Activated T-helper 1 cell treated with anti-CD3 and anti-CD28 coated beads, Interleukin-12 subunit alpha, Interleukin-12 subunit beta, Interleukin-2, Interleukin-4 antibody, amounts not matched to agents 30 ng/mL and 10 ng/mL and 1 ng/mL, durations not matched to agents 14 hours and 24 hours and 36 hours (primary cell): ENCODE measurements around the gene PRRX2. TPM values are rescaled to one million over a fixed set of nuclear protein-coding genes. Genes with fewer than 3 reads are reported as not detected.

Source experiments
- DNase-seq: peaks from one replicate; pipeline ENCODE4 v3.0.0; 2021; ENCODE audit warnings: low spot score
- H3K27ac Mint-ChIP-seq: one replicate; pipeline ENCODE4 v1.8.0; 2021; ENCODE audit warnings: mild to moderate bottlenecking, mixed read lengths
- H3K27me3 Mint-ChIP-seq: one replicate; pipeline ENCODE4 v1.8.0; 2022; ENCODE audit warnings: mild to moderate bottlenecking, moderate library complexity, mixed read lengths; ENCODE audit not compliant: insufficient read depth
- H3K36me3 Mint-ChIP-seq: one replicate; pipeline ENCODE4 v1.8.0; 2021; ENCODE audit warnings: low read depth, mixed read lengths
- H3K4me1 Mint-ChIP-seq: one replicate; pipeline ENCODE4 v1.8.0; 2021; ENCODE audit warnings: low read depth, mixed read lengths
- H3K4me3 Mint-ChIP-seq: one replicate; pipeline ENCODE4 v1.8.0; 2021; ENCODE audit warnings: mild to moderate bottlenecking, moderate library complexity, mixed read lengths
- H3K9me3 Mint-ChIP-seq: one replicate; pipeline ENCODE4 v1.8.0; 2021; ENCODE audit warnings: mixed read lengths
- intact Hi-C: fragments of 100-400 bp; cut with micrococcal nuclease; formaldehyde crosslinking; loops from one replicate; pipeline ENCODE4 v1.15.1; 2024
- total RNA-seq: library from RNA; stranded (reverse); gene quantifications from 2 replicates; pipeline ENCODE4 v1.2.3, GENCODE V29; 2022

The PRRX2 gene
- total RNA-seq, 1 donor from 2014 or later: 7.8 TPM

DNA sequence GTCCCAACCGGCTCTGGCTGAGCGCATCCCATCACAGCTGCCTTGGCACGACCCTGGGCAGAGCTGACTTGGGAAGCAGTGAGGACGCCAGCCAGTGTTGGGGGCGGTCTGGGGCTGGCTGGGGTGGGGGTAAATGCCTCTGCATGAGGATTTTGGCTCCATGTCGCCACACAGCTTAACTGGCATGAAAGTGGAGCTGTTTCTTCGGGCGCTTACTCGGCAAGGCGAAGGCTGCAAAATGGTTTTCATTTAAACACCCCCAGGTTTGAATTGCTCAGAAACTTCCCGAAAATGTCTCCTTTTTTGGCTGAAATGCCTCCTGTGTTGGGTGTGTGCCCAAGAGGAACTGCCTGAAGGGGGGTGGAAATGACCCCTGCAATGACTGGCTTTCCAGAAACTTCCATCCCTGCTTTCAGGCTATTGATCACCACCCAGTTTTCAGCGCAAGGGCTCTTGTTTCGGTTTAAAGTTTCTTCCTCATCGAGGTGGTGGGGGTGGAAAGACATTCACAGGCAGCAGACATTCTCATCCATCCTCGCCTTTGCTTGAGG, 49.1 kb downstream of the PRRX2 start:
- no peak overlapping the region for H3K27ac Mint-ChIP-seq
- H3K36me3 Mint-ChIP-seq: no peaks in the 10 kb centered on the region
- peaks cover 15% of the 10 kb centered on the region for H3K27me3 Mint-ChIP-seq
- intact Hi-C loops: no loop called here
- H3K9me3 Mint-ChIP-seq: no peaks in the 10 kb centered on the region
- DNase-seq: no peak
- peaks cover 16% of the 10 kb centered on the region for H3K4me1 Mint-ChIP-seq
- no peak overlapping the region for H3K4me3 Mint-ChIP-seq

DNA sequence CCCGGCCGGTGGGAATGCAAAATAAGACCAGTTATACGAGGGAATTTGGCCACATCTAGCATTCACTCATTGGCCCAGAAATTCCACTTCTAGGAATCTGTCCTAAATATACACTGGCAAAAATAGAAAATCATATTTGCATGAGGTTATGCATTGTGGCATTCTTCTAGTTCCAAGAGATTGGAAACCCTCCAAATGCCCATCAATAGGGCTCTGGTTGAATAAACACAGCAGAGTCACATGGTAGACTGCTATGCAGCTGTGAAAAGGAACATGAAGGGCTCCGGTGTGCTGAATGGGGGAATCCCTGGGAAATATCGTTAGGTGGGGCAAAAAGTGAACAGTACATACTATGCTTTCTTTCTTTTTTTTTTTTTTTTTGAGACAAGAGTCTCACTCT, 50.6 kb downstream of the PRRX2 start:
- intact Hi-C loops: no loop called here
- no peaks in the 10 kb centered on the region for H3K9me3 Mint-ChIP-seq

DNA sequence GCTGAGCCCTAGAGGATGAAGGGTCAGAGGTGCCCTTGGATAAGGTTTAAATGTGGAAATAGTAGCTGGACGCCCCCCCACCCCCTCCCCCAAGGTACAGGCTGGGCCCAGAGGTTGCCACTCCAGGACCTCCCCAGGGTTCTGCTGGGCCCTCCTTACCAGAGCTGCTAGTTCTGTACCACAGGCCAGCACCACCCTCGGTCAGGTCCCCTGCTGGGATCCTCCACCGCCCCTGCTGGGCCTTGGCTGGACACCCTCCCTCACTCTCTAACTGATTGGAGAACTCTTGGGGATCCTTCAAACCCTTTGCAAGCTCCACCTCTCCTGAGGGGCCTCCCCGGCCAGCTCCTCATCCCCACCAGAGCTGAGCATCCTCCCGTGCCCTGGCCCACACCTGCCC, 52.5 kb downstream of the PRRX2 start:
- Mint-ChIP-seq H3K27me3 (peaks cover 15% of the 10 kb centered on the region), H3K9me3 (no peaks in the 10 kb centered on the region), H3K4me1 (peaks cover 4% of the 10 kb centered on the region), H3K27ac (no peak overlapping the region), H3K36me3 (no peaks in the 10 kb centered on the region), H3K4me3 (no peak overlapping the region)
- intact Hi-C loops: no loop called here
- no peak for DNase-seq

More for the DNA sequence above, 50.6 kb downstream of the PRRX2 start:
- peaks cover 15% of the 10 kb centered on the region for H3K27me3 Mint-ChIP-seq
- DNase-seq: no peak
- no peak overlapping the region for H3K27ac Mint-ChIP-seq
- no peaks in the 10 kb centered on the region for H3K36me3 Mint-ChIP-seq
- no peak overlapping the region for H3K4me3 Mint-ChIP-seq
- peaks cover 16% of the 10 kb centered on the region for H3K4me1 Mint-ChIP-seq

DNA sequence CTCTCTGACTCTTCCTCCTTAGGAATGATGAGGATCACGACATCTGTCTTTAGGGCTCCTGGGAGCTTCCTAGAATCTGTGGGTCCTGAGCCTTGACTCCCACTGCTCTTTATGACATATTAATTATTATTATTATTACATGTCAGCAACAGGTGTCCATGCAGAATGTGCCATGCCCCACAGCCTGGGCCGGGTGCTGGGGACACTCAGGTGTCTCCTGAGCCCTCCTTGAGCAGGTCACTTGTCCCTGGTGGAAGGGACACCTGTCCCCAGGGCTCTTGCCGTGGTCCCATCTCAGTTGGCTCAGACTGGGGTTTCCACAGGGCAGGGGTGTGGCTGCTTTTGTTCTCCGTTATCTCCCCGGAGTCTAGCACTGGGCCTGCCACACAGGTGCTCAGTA, 53.2 kb downstream of the PRRX2 start:
- Mint-ChIP-seq H3K4me1 (no peaks in the 10 kb centered on the region), H3K36me3 (no peaks in the 10 kb centered on the region), H3K27me3 (peaks cover 15% of the 10 kb centered on the region), H3K27ac (no peak overlapping the region), H3K9me3 (no peaks in the 10 kb centered on the region), H3K4me3 (no peak overlapping the region)
- DNase-seq: no peak
- intact Hi-C loops: no loop called here

DNA sequence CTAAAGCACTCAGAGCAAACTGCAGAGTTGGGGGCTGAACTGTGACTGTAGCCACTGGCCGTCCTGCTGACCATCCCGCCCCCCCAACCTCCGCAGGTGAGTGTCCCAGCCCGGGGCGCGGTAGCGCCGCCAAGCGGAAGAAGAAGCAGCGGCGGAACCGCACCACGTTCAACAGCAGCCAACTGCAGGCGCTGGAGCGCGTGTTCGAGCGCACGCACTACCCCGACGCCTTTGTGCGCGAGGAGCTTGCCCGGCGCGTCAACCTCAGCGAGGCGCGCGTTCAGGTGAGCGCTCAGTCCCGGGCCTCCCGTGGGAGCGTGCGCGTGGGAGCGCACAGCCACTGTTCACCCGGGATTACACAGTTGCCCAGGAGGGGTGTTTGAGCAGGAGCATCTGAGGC, 53.7 kb downstream of the PRRX2 start:
- H3K27me3 Mint-ChIP-seq: peaks cover 15% of the 10 kb centered on the region
- no peak overlapping the region for H3K4me3 Mint-ChIP-seq
- H3K36me3 Mint-ChIP-seq: no peaks in the 10 kb centered on the region
- no peaks in the 10 kb centered on the region for H3K4me1 Mint-ChIP-seq
- intact Hi-C loops: no loop called here
- no peak for DNase-seq
- no peaks in the 10 kb centered on the region for H3K9me3 Mint-ChIP-seq
- H3K27ac Mint-ChIP-seq: no peak overlapping the region

DNA sequence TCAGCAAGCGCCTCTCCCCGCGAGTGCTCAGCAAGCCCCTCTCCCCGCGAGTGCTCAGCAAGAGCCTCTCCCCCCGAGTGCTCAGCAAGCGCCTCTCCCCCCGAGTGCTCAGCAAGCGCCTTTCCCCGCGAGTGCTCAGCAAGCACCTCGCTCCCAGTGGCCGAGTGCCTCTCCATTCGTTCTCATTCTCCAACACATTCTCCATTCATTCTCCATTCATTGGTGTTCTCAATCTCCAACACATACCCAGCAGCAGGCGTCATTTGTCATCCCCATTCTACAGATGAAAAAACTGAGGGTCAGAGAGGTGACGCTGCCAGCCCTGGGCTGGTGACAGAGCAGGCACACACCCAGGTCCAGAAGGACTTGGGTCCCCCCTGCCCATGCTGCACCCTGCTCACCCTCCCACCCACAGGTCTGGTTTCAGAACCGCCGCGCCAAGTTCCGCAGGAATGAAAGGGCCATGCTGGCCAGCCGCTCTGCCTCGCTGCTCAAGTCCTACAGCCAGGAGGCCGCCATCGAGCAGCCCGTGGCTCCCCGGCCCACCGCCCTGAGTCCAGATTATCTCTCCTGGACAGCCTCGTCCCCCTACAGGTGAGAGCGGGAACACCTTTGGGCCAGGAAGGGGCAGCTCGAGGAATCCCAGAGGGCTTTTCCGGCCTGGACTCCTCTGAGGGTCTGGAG, 54.9 kb downstream of the PRRX2 start:
- intact Hi-C loops: no loop called here
- H3K27me3 Mint-ChIP-seq: peaks cover 10% of the 10 kb centered on the region
- no peaks in the 10 kb centered on the region for H3K36me3 Mint-ChIP-seq

DNA sequence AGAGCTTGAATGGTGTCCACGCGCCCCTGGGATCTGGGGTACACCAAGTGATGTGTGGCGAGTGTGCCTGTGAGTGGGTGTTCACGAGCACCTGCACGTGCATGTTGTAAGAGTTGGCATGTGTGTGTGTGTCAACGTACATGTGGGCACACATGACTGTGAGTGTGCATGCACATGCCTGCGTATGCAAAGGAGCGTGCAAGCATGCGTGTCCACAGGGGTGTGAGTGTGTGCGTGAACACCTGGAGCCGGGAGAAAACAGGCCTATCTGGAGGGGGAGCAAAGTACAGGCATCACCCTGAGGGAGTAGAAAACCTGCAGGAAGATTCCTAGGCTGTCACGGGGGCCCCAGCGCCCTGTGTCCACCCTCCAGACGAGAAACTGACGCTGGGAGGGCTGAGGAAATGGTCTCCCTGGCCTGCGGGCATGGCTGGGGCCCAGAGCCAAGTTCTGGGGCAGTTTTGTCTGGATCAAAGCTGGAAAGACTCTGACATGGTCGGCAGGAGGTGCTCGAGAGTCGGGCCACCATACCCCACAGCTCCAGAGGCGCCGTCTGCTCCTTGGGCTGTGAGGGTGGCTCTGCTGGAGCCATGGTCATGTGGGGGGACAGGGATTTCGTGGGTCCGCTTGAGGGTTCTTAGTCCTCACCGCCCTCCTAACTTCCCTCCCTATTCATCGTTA, 55.6 kb downstream of the PRRX2 start:
- peaks cover 2% of the 10 kb centered on the region for H3K4me1 Mint-ChIP-seq
- H3K27ac Mint-ChIP-seq: no peak overlapping the region
- no peak for DNase-seq
- H3K4me3 Mint-ChIP-seq: no peak overlapping the region
- H3K27me3 Mint-ChIP-seq: peaks cover 5% of the 10 kb centered on the region
- intact Hi-C loops: no loop called here
- H3K36me3 Mint-ChIP-seq: no peaks in the 10 kb centered on the region
- no peaks in the 10 kb centered on the region for H3K9me3 Mint-ChIP-seq

More for the DNA sequence above, 54.9 kb downstream of the PRRX2 start:
- no peak for DNase-seq
- no peaks in the 10 kb centered on the region for H3K9me3 Mint-ChIP-seq
- no peak overlapping the region for H3K4me3 Mint-ChIP-seq
- H3K4me1 Mint-ChIP-seq: no peaks in the 10 kb centered on the region
- no peak overlapping the region for H3K27ac Mint-ChIP-seq

DNA sequence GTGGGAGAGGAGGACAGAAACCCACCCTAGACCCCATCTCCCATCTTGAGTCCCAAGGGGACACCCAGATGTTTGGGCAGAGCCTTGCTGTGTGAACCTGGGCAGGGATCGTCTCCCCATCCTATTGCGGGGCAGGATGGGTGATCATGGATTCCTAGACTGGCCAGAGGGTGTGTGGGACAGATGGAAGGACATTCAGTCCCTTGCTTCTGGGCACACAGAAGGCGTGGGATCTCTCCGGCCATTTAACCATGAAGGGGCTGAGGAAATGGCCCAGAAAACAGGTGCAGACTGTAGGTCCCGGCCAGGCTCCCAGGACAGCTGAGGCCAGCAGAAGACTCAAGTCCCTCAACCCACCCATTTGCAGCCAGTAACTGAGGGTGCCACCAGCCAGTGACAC, 57.5 kb downstream of the PRRX2 start:
- peaks cover 5% of the 10 kb centered on the region for H3K27me3 Mint-ChIP-seq
- H3K27ac Mint-ChIP-seq: no peak overlapping the region
- no peak overlapping the region for H3K4me3 Mint-ChIP-seq
- H3K36me3 Mint-ChIP-seq: no peaks in the 10 kb centered on the region
- intact Hi-C loops: no loop called here
- H3K9me3 Mint-ChIP-seq: no peaks in the 10 kb centered on the region
- DNase-seq: no peak
- peaks cover 5% of the 10 kb centered on the region for H3K4me1 Mint-ChIP-seq

DNA sequence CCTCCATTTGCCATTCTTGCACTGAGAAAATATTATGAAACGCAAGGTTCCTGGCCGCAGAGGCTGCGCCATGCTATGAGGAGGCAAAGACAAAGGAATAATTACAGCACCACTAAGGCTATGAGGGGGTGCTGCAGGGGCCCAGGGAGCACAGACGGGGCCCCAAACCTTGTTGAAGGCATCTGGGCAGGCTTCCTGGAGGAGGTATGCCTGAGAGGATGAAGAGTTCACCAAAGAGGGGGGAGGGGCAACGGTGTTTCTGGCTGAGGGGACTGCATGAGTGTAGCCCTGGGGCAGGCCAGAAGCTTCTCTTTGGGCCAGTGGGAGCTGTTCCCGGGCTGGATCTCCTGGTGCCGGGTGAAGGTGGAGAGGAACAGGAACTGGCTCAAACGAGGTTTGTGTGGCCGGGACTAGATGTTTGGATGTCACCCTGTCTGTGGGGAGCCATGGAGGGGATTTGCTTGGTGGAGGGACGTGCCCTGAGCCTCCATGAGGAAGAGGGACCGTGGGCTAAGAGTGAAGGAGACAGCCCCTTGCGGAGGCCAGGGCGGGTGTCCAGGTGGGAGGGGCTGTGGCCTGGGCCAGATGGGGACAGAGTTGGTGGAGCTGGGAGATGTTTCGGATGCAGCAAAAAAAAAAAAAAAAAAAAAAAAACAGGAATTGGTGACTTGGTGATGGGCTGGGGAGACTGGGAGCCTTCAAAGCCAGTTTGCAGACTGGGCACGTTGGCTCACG, 59.2 kb downstream of the PRRX2 start:
- Mint-ChIP-seq H3K9me3 (no peaks in the 10 kb centered on the region), H3K4me1 (peaks cover 5% of the 10 kb centered on the region), H3K36me3 (no peaks in the 10 kb centered on the region), H3K4me3 (no peak overlapping the region), H3K27me3 (peaks cover 6% of the 10 kb centered on the region), H3K27ac (no peak overlapping the region)
- intact Hi-C loops: no loop called here
- no peak for DNase-seq

DNA sequence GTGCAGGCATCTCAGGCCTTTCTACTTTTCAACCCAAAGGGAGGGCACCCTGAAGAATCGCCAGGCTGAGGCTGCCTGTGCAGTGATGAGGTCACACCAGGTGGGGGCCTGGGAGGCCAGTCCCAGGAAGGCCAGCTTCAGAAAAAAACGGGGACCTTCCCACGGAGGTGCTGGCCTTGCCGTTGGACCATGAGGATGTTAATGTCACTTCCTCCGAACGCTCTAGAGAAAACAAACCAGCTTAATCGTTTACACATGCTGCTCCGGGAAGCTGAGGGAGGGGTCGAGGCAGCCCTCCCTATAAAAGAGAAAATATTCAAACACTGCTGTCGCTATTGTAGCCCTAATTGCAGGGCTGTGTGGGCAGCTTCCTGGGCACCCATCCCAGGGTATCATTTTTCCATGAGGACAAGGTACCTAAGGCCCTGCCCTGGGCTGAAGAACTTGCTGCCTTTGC, 60.4 kb downstream of the PRRX2 start:
- Mint-ChIP-seq H3K4me3 (no peak overlapping the region), H3K27ac (no peak overlapping the region), H3K4me1 (peaks cover 5% of the 10 kb centered on the region), H3K27me3 (peaks cover 13% of the 10 kb centered on the region), H3K9me3 (no peaks in the 10 kb centered on the region), H3K36me3 (no peaks in the 10 kb centered on the region)
- intact Hi-C loops: loop anchor here (1.0 kb wide), 2 partner anchors 57 to 84 kb away; partner anchors contain the start of gene ASB6
- no peak for DNase-seq

DNA sequence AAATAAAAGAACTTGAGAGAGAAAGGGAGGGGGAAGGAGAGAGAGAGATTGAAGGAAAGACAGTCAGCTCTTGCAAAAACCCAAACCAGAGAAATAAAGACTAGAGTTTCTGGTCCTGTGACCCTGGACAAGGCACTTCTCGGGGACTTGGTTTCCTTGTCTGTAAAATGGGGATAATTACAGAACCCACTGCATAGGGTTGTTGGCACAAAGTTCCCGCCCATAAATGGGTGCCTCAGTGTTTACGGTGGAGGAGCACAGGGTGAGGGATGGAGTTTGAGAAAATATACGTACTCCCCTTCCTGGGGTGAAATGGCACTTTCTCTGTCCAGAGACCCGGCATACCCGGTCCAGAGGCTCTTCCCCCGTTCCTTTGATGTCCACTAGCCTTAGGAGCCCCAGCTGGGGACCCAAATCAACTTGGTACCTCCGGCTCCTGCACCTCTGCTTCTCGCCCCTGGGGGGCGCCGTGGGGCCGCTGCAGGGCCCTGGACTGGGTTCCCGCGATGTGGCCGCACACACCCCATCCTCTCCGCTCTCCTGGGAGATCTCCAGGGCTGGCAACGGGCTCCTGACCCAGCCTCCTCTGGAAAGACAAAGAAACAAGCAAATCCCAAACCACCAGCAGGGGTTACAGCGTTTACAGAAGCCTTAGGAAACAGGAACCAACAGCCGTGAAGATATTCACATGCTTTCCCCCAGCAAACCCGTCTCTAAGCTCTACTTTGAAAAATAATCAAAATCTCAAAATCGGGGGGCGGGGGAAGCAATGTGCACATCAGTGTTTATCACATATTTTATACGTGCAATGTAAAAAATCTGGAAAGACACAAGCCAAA, 61.1 kb downstream of the PRRX2 start:
- DNase-seq: peak; percentile 54
- intact Hi-C loops: loop anchor here (1.0 kb wide), 2 partner anchors 57 to 84 kb away; partner anchors contain the start of gene ASB6
- Mint-ChIP-seq H3K27me3 (peaks cover 16% of the 10 kb centered on the region), H3K4me1 (peaks cover 5% of the 10 kb centered on the region), H3K4me3 (peak overlapping the region; percentile 56), H3K27ac (no peak overlapping the region), H3K36me3 (no peaks in the 10 kb centered on the region), H3K9me3 (no peaks in the 10 kb centered on the region)

DNA sequence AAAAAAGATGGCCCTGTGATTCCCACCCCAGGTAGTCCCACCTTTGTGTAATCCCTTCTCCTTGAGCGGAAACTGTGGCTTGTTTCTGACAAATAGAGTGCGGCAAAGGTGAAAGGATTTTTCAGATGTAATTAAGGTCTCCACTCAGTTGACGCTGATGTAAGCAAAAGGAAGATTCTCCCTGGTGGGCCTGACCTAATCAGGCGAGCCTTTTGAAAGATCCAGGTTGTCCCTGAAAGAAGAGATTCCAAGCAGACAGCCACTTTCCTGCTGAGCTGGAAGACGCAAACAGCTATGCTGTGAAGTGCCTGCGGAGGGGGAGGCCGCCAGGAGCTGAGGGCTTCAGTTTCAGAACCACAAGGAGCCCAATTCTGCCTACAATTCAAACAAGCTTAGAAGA, 63.3 kb downstream of the PRRX2 start:
- Mint-ChIP-seq H3K36me3 (no peaks in the 10 kb centered on the region), H3K27ac (no peak overlapping the region), H3K4me1 (peaks cover 5% of the 10 kb centered on the region), H3K4me3 (no peak overlapping the region), H3K27me3 (peaks cover 19% of the 10 kb centered on the region), H3K9me3 (no peaks in the 10 kb centered on the region)
- DNase-seq: no peak
- intact Hi-C loops: no loop called here
